Left cardiac atrium (tissue), 4 donors: ENCODE measurements around the gene FSTL4. TPM values are rescaled to one million over a fixed set of nuclear protein-coding genes. Genes with fewer than 3 reads are reported as not detected.
"Not testable (repeated sequence)": the region's sequence is repeated elsewhere in the genome, so short reads cannot be mapped to it uniquely, and the experiment has no call there.

Source experiments
- ATAC-seq, 2 donors: fragments of 200-7000 bp; cut with Tn5 transposase; one replicate each; pipeline ENCODE4 v1.9.1; 2020; ENCODE audit warnings: mild to moderate bottlenecking in 2 of 2, moderate library complexity in 2 of 2
- DNase-seq: peaks from one replicate; pipeline ENCODE4 v3.0.0-alpha.2; 2020
- intact Hi-C, 2 donors: fragments of 100-400 bp; cut with DNase I; formaldehyde crosslinking; loops; one replicate each; pipeline versions ENCODE4 v1.14.1 to v1.15.1; 2022 to 2023
- total RNA-seq, 2 donors: library from RNA; stranded (reverse); fragmentation: NEBNext Ultra II Directional; extraction: Animal tissue kit (Norgen Biotek cat#: 25700); gene quantifications; one replicate each; pipeline ENCODE4 v1.2.1, GENCODE V29; 2021
- donor health status: DM: no; HTN: yes; CAD: no.
- donor health status: DM: no; HTN: yes; CAD: no; lungs with severe emphysema.
- donor health status: DM: yes; HTN: yes; CAD: no.
- donor health status: Dilated cardiomyopathy.

The FSTL4 gene
- total RNA-seq, 2 donors from 2014 or later: 0.21 TPM; not detected in 1

DNA sequence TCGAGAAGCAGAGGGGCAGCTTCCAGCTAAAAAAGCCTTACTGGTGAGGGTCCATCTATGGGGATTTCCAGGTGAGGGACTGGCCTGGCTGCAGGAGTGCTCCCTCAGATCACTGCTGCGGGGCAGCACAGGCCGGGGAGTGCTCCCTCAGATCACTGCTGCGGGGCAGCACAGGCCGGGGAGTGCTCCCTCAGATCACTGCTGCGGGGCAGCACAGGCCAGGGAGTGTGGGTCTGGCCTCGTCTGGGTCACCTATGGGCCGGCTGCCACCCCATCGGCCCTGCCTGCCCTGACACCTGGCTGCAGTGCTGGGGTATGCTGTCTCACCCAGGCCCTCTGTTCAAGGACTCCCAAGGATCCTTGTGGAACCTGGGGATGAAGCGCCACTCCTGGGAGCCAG lies 167.1 kb downstream of the FSTL4 start:
- DNase-seq, ATAC-seq, intact Hi-C loops: not testable (repeated sequence)

- ATAC-seq (no peak), DNase-seq (no peak)
- intact Hi-C loops: no loop called here
These were observed 167.6 kb downstream of the FSTL4 start for GRCh38 chr5:133444711-133445110.

- intact Hi-C loops: no loop called here
- DNase-seq (no peak), ATAC-seq (no peak)
These were observed 171.1 kb downstream of the FSTL4 start for GRCh38 chr5:133441166-133441815.

GRCh38 chr5:133440467-133441115 lies 171.8 kb downstream of the FSTL4 start:
- ATAC-seq: peak; percentile 86 to 90
- DNase-seq: peak; percentile 50
- intact Hi-C loops: no loop called here

- DNase-seq: no peak
- no peak for ATAC-seq
- intact Hi-C loops: no loop called here
These were observed 172.5 kb downstream of the FSTL4 start for GRCh38 chr5:133439859-133440258.

DNA sequence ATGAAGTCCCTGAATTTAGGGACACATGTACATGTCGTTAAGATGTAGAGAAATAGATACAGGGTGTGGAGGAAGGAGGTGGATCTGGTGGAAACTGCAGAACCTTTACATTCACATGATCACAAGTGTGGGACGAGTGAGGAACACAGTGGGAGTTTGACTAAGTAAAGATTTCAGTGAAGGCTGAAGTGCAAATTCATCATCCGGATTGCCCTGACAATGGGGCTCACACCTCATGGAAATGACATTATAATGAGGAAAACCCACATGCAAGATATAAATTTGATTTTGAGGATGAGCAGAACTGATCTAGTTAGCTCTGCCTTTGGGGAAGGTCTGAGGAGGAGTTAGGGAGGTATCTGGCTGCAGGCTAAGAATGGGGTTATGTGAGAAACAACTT lies 173.9 kb downstream of the FSTL4 start:
- ATAC-seq: no peak
- DNase-seq: no peak
- intact Hi-C loops: no loop called here

GRCh38 chr5:133434336-133434735 lies 178.0 kb downstream of the FSTL4 start:
- intact Hi-C loops: no loop called here
- ATAC-seq: no peak

DNA sequence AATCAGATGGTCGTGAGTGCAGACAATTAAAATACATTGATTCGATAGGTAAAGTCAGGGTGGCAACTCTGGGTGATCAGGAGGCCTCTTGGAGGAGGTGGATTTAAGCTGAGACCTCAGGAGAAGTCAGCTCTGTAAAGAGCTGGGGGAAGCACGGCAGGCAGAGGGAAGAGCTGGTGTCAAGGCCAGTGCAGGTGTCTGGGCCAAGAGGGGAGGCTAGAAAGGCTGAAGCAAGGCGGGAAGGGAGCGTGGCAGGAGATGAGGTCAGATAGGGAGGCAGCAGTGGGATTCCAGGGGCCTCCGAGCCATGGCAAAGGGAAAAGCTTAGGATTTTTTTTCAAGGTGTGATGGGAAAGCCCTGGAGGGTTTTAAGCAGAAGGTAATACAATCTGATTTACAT lies 178.7 kb downstream of the FSTL4 start:
- no peak for DNase-seq
- intact Hi-C loops: no loop called here
- ATAC-seq: no peak

More at GRCh38 chr5:133434336-133434735, 178.0 kb downstream of the FSTL4 start:
- DNase-seq: no peak

- no peak for ATAC-seq
- intact Hi-C loops: no loop called here
These were observed 179.3 kb downstream of the FSTL4 start for GRCh38 chr5:133432956-133433532.

DNA sequence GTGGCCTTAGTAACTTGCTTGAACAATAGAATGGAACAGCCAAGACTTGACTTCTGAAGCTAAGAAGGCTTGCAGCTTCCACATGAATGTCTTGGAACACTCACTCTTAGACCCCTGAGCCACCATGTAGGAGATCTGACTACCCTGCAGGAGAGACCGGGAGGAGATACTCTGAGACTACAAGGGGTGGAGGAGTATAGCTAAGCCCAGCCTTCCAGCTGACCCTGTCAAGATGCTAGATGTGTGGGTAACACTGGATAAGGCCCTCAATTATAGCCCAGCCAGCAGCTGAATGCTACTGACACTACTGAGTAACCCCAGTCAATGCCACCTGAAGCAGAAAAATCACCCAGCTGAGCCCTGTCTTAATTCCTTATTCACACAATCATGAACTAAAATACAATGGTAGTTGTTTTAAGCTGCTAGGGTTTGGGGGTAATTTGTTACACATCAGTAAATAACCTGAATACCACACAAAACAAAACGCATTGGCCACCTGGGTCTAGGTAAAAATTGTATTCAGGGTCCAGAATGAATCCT lies 180.9 kb downstream of the FSTL4 start:
- ATAC-seq (no peak), DNase-seq (no peak)
- intact Hi-C loops: no loop called here

More at GRCh38 chr5:133432956-133433532, 179.3 kb downstream of the FSTL4 start:
- DNase-seq: no peak

DNA sequence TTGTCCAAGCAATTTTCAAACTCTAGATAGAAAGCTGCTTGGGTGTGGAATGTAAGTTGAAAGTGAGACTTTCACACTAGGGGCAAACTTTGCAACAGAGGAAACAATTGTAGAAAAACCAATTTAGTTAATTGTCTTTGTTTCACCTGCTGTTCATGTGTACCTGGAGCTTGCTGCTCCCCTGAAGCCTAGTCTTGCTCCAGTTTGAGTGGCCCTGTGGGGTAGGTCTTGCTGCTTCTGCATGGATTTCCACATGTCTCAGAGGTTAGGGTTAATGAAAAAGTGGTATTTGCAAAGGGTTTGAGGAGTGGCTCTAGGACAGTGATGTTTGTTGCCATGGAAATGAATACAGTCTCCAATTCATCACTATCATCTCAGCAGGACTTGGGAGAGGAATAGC lies 182.2 kb downstream of the FSTL4 start:
- no peak for DNase-seq
- intact Hi-C loops: no loop called here
- no peak for ATAC-seq

DNA sequence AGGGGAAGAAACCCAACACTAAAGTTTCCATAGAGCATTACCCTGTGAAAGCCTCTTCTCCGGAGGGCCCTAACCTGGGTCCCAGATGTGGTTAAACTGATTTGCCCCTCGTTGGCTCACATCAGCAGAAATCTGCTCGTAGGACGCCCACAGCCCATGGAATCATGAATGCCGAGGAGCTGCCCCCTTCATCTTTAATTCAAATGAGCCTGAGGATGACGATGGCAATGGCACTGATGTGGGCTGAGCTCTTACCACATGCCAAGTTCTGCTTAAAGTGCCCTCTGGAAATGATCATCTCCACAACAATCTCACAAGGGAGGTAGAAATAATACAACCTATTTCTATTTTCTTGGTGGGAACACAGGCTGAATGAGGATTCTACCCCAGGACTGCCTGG lies 183.3 kb downstream of the FSTL4 start:
- intact Hi-C loops: loop anchor here (10.0 kb wide), 3 partner anchors 436 to 516 kb away; no protein-coding TSS in a partner anchor
- no peak for DNase-seq
- ATAC-seq: no peak

DNA sequence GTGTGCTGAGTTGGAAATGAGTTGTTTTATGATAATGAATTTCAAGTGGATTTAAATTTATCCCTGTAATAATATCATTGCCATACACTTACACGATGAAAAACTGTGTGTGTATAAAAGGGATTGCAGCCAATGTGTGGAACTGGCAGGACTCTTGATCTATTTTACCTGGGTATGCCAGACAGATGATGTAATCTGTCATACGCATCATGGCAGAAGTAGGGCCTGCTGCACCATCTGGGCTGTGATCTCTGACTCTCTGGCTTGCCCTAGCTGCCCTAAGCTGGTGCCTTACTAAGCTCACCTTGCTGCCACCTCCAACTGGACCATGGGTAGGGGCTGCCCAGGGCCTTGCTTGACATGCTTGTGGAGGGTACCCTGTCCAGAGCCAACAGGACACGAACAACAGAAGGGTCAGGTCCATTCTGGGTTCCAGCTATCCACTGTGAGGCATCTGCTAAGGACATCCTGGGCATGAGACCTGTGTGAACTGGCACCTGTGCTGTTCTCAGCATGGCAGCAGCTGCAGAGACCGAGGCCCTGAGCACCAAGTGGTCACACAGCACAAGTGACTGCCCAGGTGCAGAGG lies 184.2 kb downstream of the FSTL4 start:
- intact Hi-C loops: loop anchor here (10.0 kb wide), 3 partner anchors 437 to 517 kb away; no protein-coding TSS in a partner anchor
- DNase-seq: no peak
- no peak for ATAC-seq

DNA sequence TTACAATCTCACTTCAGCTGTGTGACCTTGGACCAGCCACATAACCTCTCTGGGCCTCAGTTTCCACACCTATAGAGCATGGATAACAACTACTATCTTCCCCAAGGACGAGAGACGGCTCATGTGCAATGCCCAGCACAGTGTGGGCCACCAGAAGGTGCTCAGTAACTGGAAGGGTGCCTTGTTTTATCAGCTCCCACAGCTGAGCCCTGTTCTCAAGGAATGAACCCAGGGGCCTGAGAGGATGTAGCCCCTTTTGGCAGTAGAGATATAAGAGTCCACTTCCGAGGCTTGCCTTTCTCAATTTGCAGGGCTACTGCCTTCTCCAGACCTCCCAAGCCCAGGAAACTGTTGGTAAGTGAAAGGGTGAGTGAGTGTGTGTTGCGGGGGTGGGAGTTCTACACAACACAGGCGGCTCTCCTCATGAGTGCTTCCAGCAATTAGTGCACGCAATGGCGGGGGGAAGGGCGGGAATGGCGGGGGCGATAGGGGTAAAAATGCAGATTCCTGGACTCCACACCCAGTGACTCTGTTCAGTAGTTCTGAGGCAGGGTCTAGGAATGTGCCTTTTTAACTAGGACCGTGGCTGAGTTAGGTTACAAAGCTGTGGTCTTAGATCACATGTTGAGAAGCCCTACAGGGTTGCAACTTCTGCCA lies 185.1 kb downstream of the FSTL4 start:
- DNase-seq: no peak
- intact Hi-C loops: loop anchor here (10.0 kb wide), 3 partner anchors 438 to 518 kb away; no protein-coding TSS in a partner anchor
- no peak for ATAC-seq

- intact Hi-C loops: loop anchor here (10.0 kb wide), 3 partner anchors 439 to 519 kb away; no protein-coding TSS in a partner anchor
- ATAC-seq (no peak), DNase-seq (no peak)
These were observed 186.1 kb downstream of the FSTL4 start for GRCh38 chr5:133426264-133426663.

- no peak for ATAC-seq
These were observed 186.6 kb downstream of the FSTL4 start for GRCh38 chr5:133425764-133426163.

GRCh38 chr5:133425222-133425621 lies 187.1 kb downstream of the FSTL4 start:
- intact Hi-C loops: loop anchor here (10.0 kb wide), 3 partner anchors 440 to 520 kb away; no protein-coding TSS in a partner anchor
- DNase-seq (no peak), ATAC-seq (no peak)

More at GRCh38 chr5:133425764-133426163, 186.6 kb downstream of the FSTL4 start:
- intact Hi-C loops: loop anchor here (10.0 kb wide), 3 partner anchors 439 to 519 kb away; no protein-coding TSS in a partner anchor
- DNase-seq: no peak

GRCh38 chr5:133423618-133424282 lies 188.6 kb downstream of the FSTL4 start:
- DNase-seq (peak; percentile 72), ATAC-seq (peak; percentile 89)
- intact Hi-C loops: loop anchor here (5.0 to 10.0 kb wide), 5 partner anchors 184 to 521 kb away; no protein-coding TSS in a partner anchor
